Heart left ventricle (tissue), 13 donors: ENCODE data around the gene NRARP.

Source experiments
- POLR2A ChIP-seq, 2 donors: fragments of 450-650 bp; IDR thresholded peaks; one replicate each; pipeline ENCODE4 v1.6.1; 2017; ENCODE audit warnings: antibody characterized with exemption in 2 of 2, mild to moderate bottlenecking in 2 of 2, moderate library complexity in 2 of 2
- TF ChIP-seq, protein P1 (sequence below), 12 donors: fragments of 200-600 bp; sonication (generic) in 4 of 12; IDR thresholded peaks; one replicate each; pipeline versions ENCODE4 v1.5.0 to v1.8.0; 2018 to 2022; ENCODE audit warnings: antibody characterized with exemption in 12 of 12, mild to moderate bottlenecking in 5 of 12
- donor health status: ischemic (EF 13 %, LVEDD 7.1; RV severe dilation, severe dysfunction).
- donor health status: DM: no; HTN: yes; CAD: no.
- donor health status: DM: no; HTN: no; CAD: no.
- donor health status: ischemic (EF 25% LVEDD 6.9; RV normal size, moderate dysfunction).
- donor health status: ischemic (EF 25% LVEDD 5.7; RV mildly dilated, moderate dysfunction).
- donor health status: ischemic (EF 35%, LVEDD 5.7; RV mildly dilated, moderate dysfunction).
- donor health status: nonischemic (EF 11% LVEDD 7.7; RV severe dilation, severe dysfunction).
- donor health status: DM: yes; HTN: yes; CAD: no.
- donor health status: PGD.
- donor health status: ischemic (EF 29% LVEDD 5.4; RV normal size, mild dysfunction).
- donor health status: nonischemic (EF 23%, LVEDD 6.1; RV moderate dilation, normal function).

- no peak for TF ChIP-seq POLR2A (IDR thresholded peaks at IDR 0.05)
- TF ChIP-seq, protein P1, sequence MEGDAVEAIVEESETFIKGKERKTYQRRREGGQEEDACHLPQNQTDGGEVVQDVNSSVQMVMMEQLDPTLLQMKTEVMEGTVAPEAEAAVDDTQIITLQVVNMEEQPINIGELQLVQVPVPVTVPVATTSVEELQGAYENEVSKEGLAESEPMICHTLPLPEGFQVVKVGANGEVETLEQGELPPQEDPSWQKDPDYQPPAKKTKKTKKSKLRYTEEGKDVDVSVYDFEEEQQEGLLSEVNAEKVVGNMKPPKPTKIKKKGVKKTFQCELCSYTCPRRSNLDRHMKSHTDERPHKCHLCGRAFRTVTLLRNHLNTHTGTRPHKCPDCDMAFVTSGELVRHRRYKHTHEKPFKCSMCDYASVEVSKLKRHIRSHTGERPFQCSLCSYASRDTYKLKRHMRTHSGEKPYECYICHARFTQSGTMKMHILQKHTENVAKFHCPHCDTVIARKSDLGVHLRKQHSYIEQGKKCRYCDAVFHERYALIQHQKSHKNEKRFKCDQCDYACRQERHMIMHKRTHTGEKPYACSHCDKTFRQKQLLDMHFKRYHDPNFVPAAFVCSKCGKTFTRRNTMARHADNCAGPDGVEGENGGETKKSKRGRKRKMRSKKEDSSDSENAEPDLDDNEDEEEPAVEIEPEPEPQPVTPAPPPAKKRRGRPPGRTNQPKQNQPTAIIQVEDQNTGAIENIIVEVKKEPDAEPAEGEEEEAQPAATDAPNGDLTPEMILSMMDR (IDR thresholded peaks at IDR 0.05), result no peak
Measured at GRCh38 chr9:137313326-137313936, 11.4 kb upstream of the NRARP start.
